GM19468 (cell line): ENCODE results near the gene ARHGEF26.

Experiments
- ATAC-seq: cut with Tn5 transposase; IDR thresholded peaks from one replicate; pipeline ENCODE4 v1.9.1; 2021; ENCODE audit warnings: mild to moderate bottlenecking, moderate library complexity, moderate number of reproducible peaks; ENCODE audit not compliant: unreplicated experiment; ENCODE audit errors: extremely low read depth

The ARHGEF26 gene

GRCh38 chr3:154191520-154191919, 70.3 kb downstream of the ARHGEF26 start:
- ATAC-seq: no peak

- no peak for ATAC-seq
Observed at GRCh38 chr3:154192225-154192624, 71.0 kb downstream of the ARHGEF26 start.

GRCh38 chr3:154193000-154193615, 71.9 kb downstream of the ARHGEF26 start:
- ATAC-seq: no peak

GRCh38 chr3:154194877-154195276, 73.7 kb downstream of the ARHGEF26 start:
- no peak for ATAC-seq

GRCh38 chr3:154195620-154196356, 74.6 kb downstream of the ARHGEF26 start:
- ATAC-seq: no peak

GRCh38 chr3:154197751-154198150, 76.6 kb downstream of the ARHGEF26 start:
- ATAC-seq: no peak

GRCh38 chr3:154209499-154209898, 88.3 kb downstream of the ARHGEF26 start:
- no peak for ATAC-seq

GRCh38 chr3:154210986-154211385, 89.8 kb downstream of the ARHGEF26 start:
- ATAC-seq: no peak

GRCh38 chr3:154214306-154214705, 93.1 kb downstream of the ARHGEF26 start:
- no peak for ATAC-seq

- ATAC-seq: no peak
Observed at GRCh38 chr3:154217671-154218070, 96.5 kb downstream of the ARHGEF26 start.

GRCh38 chr3:154218728-154219127, 97.5 kb downstream of the ARHGEF26 start:
- ATAC-seq: no peak

- ATAC-seq: no peak
Observed at GRCh38 chr3:154220462-154220861, 99.3 kb downstream of the ARHGEF26 start.

- ATAC-seq: no peak
Observed at GRCh38 chr3:154223519-154223918, 102.3 kb downstream of the ARHGEF26 start.

GRCh38 chr3:154224366-154224765, 103.2 kb downstream of the ARHGEF26 start:
- ATAC-seq: no peak

GRCh38 chr3:154224866-154225265, 103.7 kb downstream of the ARHGEF26 start:
- ATAC-seq: no peak

GRCh38 chr3:154225536-154225935, 104.3 kb downstream of the ARHGEF26 start:
- ATAC-seq: no peak

- no peak for ATAC-seq
Observed at GRCh38 chr3:154227531-154227930, 106.3 kb downstream of the ARHGEF26 start.

GRCh38 chr3:154228561-154229216, 107.5 kb downstream of the ARHGEF26 start:
- no peak for ATAC-seq

- no peak for ATAC-seq
Observed at GRCh38 chr3:154229217-154229590, 108.0 kb downstream of the ARHGEF26 start.

GRCh38 chr3:154235330-154235729, 114.1 kb downstream of the ARHGEF26 start:
- no peak for ATAC-seq

GRCh38 chr3:154236331-154236730, 115.1 kb downstream of the ARHGEF26 start:
- ATAC-seq: no peak
